Effector memory CD4-positive, alpha-beta T cell (primary cell): ENCODE measurements around the gene NFIA.
"Not testable (repeated sequence)": the region's sequence is repeated elsewhere in the genome, so short reads cannot be mapped to it uniquely, and the experiment has no call there.

Experiments used
- DNase-seq, 3 donors: peaks; one replicate each; pipeline ENCODE4 v3.0.0-alpha.2; 2020
- H3K27ac ChIP-seq: 2 replicates; pipeline ENCODE4 v1.7.0; 2013; ENCODE audit warnings: mild to moderate bottlenecking, low read length, moderate library complexity; ENCODE audit not compliant: insufficient read depth, poor library complexity, severe bottlenecking
- H3K27me3 ChIP-seq: replicated peaks from 2 replicates; pipeline ENCODE4 v1.7.0; 2013; ENCODE audit warnings: mild to moderate bottlenecking, low read length; ENCODE audit not compliant: insufficient read depth, control insufficient read depth, poor library complexity, severe bottlenecking
- H3K36me3 ChIP-seq: 2 replicates; pipeline ENCODE4 v1.7.0; 2013; ENCODE audit warnings: mild to moderate bottlenecking, low read length, moderate library complexity; ENCODE audit not compliant: control insufficient read depth, insufficient read depth
- H3K4me1 ChIP-seq: 2 replicates; pipeline ENCODE4 v1.7.0; 2013; ENCODE audit warnings: low read length, mild to moderate bottlenecking; ENCODE audit not compliant: control insufficient read depth, insufficient read depth, poor library complexity, severe bottlenecking
- H3K4me3 ChIP-seq: 2 replicates; pipeline ENCODE4 v1.7.0; 2013; ENCODE audit warnings: low read length, low read depth, mild to moderate bottlenecking; ENCODE audit not compliant: insufficient read depth, poor library complexity, severe bottlenecking
- H3K9me3 ChIP-seq: 2 replicates; pipeline ENCODE4 v1.7.0; 2013; ENCODE audit warnings: mild to moderate bottlenecking, low read length, moderate library complexity; ENCODE audit not compliant: control insufficient read depth

Gene NFIA

GRCh38 chr1:61461406-61462384, 379.3 kb downstream of the NFIA start:
- Histone ChIP-seq H3K9me3 (no peaks in the 10 kb centered on the region), H3K27ac (no peak overlapping the region), H3K27me3 (no peaks in the 10 kb centered on the region), H3K4me3 (no peak overlapping the region), H3K36me3 (no peaks in the 10 kb centered on the region), H3K4me1 (no peaks in the 10 kb centered on the region)
- no peak for DNase-seq

- Histone ChIP-seq H3K27ac (no peak overlapping the region), H3K27me3 (no peaks in the 10 kb centered on the region), H3K4me3 (no peak overlapping the region), H3K4me1 (no peaks in the 10 kb centered on the region), H3K36me3 (no peaks in the 10 kb centered on the region), H3K9me3 (no peaks in the 10 kb centered on the region)
- DNase-seq: no peak
Observed at GRCh38 chr1:61462628-61463027, 380.3 kb downstream of the NFIA start.

- Histone ChIP-seq H3K9me3 (no peaks in the 10 kb centered on the region), H3K27ac (no peak overlapping the region), H3K4me3 (no peak overlapping the region), H3K36me3 (no peaks in the 10 kb centered on the region), H3K27me3 (no peaks in the 10 kb centered on the region), H3K4me1 (no peaks in the 10 kb centered on the region)
- DNase-seq: no peak
Observed at GRCh38 chr1:61463220-61463619, 380.9 kb downstream of the NFIA start.

GRCh38 chr1:61467836-61468235, 385.5 kb downstream of the NFIA start:
- not testable (repeated sequence) for DNase-seq, H3K4me3 ChIP-seq, H3K36me3 ChIP-seq, H3K27ac ChIP-seq, H3K9me3 ChIP-seq, H3K27me3 ChIP-seq, H3K4me1 ChIP-seq

- Histone ChIP-seq H3K4me1 (no peaks in the 10 kb centered on the region), H3K9me3 (no peaks in the 10 kb centered on the region), H3K4me3 (no peak overlapping the region), H3K36me3 (no peaks in the 10 kb centered on the region), H3K27ac (no peak overlapping the region), H3K27me3 (no peaks in the 10 kb centered on the region)
- no peak for DNase-seq
Observed at GRCh38 chr1:61469365-61469764, 387.0 kb downstream of the NFIA start.

- no peaks in the 10 kb centered on the region for H3K4me1 ChIP-seq
- H3K27me3 ChIP-seq: no peaks in the 10 kb centered on the region
Observed at GRCh38 chr1:61472876-61473275, 390.5 kb downstream of the NFIA start.

GRCh38 chr1:61474269-61474817, 392.0 kb downstream of the NFIA start:
- H3K4me1 ChIP-seq: no peaks in the 10 kb centered on the region
- no peaks in the 10 kb centered on the region for H3K36me3 ChIP-seq
- no peak for DNase-seq
- no peak overlapping the region for H3K4me3 ChIP-seq
- no peaks in the 10 kb centered on the region for H3K27me3 ChIP-seq
- no peaks in the 10 kb centered on the region for H3K9me3 ChIP-seq
- no peak overlapping the region for H3K27ac ChIP-seq

More at GRCh38 chr1:61472876-61473275, 390.5 kb downstream of the NFIA start:
- H3K36me3 ChIP-seq: no peaks in the 10 kb centered on the region
- H3K9me3 ChIP-seq: no peaks in the 10 kb centered on the region
- no peak overlapping the region for H3K27ac ChIP-seq
- H3K4me3 ChIP-seq: no peak overlapping the region
- DNase-seq: no peak

- Histone ChIP-seq H3K4me3 (no peak overlapping the region), H3K27ac (no peak overlapping the region), H3K27me3 (no peaks in the 10 kb centered on the region), H3K4me1 (no peaks in the 10 kb centered on the region), H3K36me3 (no peaks in the 10 kb centered on the region), H3K9me3 (no peaks in the 10 kb centered on the region)
- DNase-seq: no peak
Observed at GRCh38 chr1:61474963-61475362, 392.6 kb downstream of the NFIA start.

GRCh38 chr1:61477301-61477700, 394.9 kb downstream of the NFIA start:
- H3K27me3 ChIP-seq: no peaks in the 10 kb centered on the region
- H3K4me3 ChIP-seq: no peak overlapping the region
- H3K4me1 ChIP-seq: no peaks in the 10 kb centered on the region
- DNase-seq: no peak
- no peaks in the 10 kb centered on the region for H3K9me3 ChIP-seq
- no peaks in the 10 kb centered on the region for H3K36me3 ChIP-seq
- H3K27ac ChIP-seq: no peak overlapping the region

GRCh38 chr1:61480273-61480935, 398.0 kb downstream of the NFIA start:
- Histone ChIP-seq H3K36me3 (no peaks in the 10 kb centered on the region), H3K4me3 (no peak overlapping the region), H3K9me3 (no peaks in the 10 kb centered on the region), H3K4me1 (no peaks in the 10 kb centered on the region), H3K27ac (no peak overlapping the region), H3K27me3 (no peaks in the 10 kb centered on the region)
- no peak for DNase-seq
